GM13976 (cell line): ENCODE measurements around the gene SMIM38.

ENCODE experiments used
- DNase-seq: peaks from one replicate; pipeline ENCODE4 v3.0.0; 2012; ENCODE audit warnings: low spot score
- CTCF ChIP-seq: IDR thresholded peaks from 2 replicates; pipeline ENCODE4 v1.5.1; 2012; ENCODE audit warnings: borderline replicate concordance, mild to moderate bottlenecking; ENCODE audit not compliant: insufficient read depth; ENCODE audit errors: extremely low read depth, missing control alignments, control extremely low read depth
- in situ Hi-C: fragments of 300-500 bp; cut with MboI; formaldehyde crosslinking; loops from one replicate; pipeline ENCODE4 v1.12.0; 2022; ENCODE audit warnings: low sequenced_read_pairs, mixed read lengths, inconsistent platforms; ENCODE audit not compliant: unreplicated experiment

SMIM38 gene

GRCh38 chr11:69158301-69159149 lies 2.8 kb downstream of the SMIM38 start:
- TF ChIP-seq CTCF = no peak
- no peak for DNase-seq
- in situ Hi-C loops = no loop called here

GRCh38 chr11:69159150-69159852 lies 3.6 kb downstream of the SMIM38 start:
- no peak for TF ChIP-seq CTCF

DNA sequence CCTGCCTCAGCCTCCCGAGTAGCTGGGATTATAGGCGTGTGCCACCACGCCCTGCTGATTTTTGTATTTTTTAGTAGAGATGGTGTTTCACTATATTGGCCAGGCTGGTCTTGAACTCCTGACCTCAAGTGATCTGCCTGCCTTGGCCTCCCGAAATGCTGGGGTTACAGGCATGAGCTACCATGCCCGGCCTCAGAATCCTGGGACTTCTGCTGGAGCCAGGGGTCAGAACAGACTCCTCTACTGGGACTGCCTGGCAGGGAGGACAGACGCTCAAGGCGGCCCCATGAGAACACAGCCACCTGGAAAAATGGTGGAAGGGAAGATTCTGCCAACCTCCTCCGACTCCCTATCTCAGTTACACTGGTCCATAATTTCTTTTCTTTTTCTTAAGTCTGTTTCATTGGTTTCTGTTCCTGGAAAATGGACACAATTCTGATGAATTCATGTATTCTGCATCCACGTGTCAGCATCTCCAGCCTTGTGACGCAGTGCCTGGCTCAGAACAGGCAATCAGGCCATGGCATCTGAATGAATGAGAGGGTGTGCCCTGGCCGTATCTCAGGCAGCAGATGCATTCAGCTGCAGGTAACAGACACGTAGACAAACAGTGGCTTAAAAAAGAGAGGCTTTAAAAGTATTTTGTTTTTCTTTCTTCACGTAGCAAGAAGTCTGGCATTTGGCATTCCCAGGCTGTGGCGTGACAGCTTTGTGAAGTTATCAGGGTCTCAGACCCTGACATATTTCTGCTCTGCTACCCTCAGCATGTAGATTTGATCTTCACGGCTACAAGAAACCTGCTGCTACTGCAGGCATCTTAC lies 4.8 kb downstream of the SMIM38 start:
- in situ Hi-C loops = no loop called here
- no peak for TF ChIP-seq CTCF
- DNase-seq = no peak

More at GRCh38 chr11:69159150-69159852, 3.6 kb downstream of the SMIM38 start:
- in situ Hi-C loops = no loop called here
- DNase-seq = no peak

GRCh38 chr11:69161117-69161407 lies 5.3 kb downstream of the SMIM38 start:
- no peak for TF ChIP-seq CTCF
- DNase-seq = no peak
- in situ Hi-C loops = no loop called here

DNA sequence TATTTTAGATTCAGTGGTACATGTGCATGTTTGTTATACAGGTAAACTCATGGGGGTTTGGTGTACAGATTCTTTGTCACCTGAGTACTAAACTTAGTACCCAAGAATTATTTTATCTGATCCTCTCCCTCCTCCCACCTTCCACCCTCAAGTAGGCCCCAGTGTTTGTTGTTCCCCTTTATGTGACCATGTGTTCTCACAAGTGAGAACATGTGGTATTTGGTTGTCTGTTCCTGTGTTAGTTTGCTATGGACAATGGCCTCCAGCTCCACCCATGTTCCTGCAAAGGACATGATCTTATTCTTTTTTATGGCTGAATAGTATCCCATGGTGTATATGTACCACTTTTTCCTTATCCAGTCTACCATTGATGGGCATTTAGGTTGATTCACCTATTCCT lies 6.8 kb downstream of the SMIM38 start:
- TF ChIP-seq CTCF = no peak
- DNase-seq = no peak
- in situ Hi-C loops = no loop called here

GRCh38 chr11:69163842-69164241 lies 8.1 kb downstream of the SMIM38 start:
- no peak for TF ChIP-seq CTCF

More at GRCh38 chr11:69163842-69164241, 8.1 kb downstream of the SMIM38 start:
- no peak for DNase-seq
- in situ Hi-C loops = no loop called here
